HL-60/S4 treated with phorbol 12-myristate 13-acetate at 8.2 ng/mL for 4 days and 3 days (cell line): Measurements from ENCODE around the gene TMEM54.

Experiments
- in situ Hi-C: fragments of 300-500 bp; cut with MboI; formaldehyde crosslinking; loops from 2 replicates; pipeline ENCODE4 v1.15.0; 2022; ENCODE audit warnings: low sequenced_read_pairs

TMEM54 gene

GRCh38 chr1:32865639-32866405 is 35.4 kb downstream of the TMEM54 start:
- in situ Hi-C loops, result no loop called here

GRCh38 chr1:32864375-32865019 is 36.7 kb downstream of the TMEM54 start:
- in situ Hi-C loops, result no loop called here

- in situ Hi-C loops, result no loop called here
These were observed 37.3 kb downstream of the TMEM54 start for GRCh38 chr1:32863881-32864245.

- in situ Hi-C loops, result no loop called here
These were observed 37.8 kb downstream of the TMEM54 start for GRCh38 chr1:32863218-32863880.

- in situ Hi-C loops, result no loop called here
These were observed 39.1 kb downstream of the TMEM54 start for GRCh38 chr1:32861904-32862695.

- in situ Hi-C loops, result no loop called here
These were observed 40.6 kb downstream of the TMEM54 start for GRCh38 chr1:32860566-32860965.

GRCh38 chr1:32859915-32860314 is 41.3 kb downstream of the TMEM54 start:
- in situ Hi-C loops, result no loop called here

- in situ Hi-C loops, result no loop called here
These were observed 42.4 kb downstream of the TMEM54 start for GRCh38 chr1:32858791-32859190.

GRCh38 chr1:32858136-32858535 is 43.1 kb downstream of the TMEM54 start:
- in situ Hi-C loops, result no loop called here

- in situ Hi-C loops, result no loop called here
These were observed 45.1 kb downstream of the TMEM54 start for GRCh38 chr1:32855861-32856617.

- in situ Hi-C loops, result no loop called here
These were observed 52.7 kb downstream of the TMEM54 start for GRCh38 chr1:32848354-32849063.
